Uterus (tissue), 2 donors: Measurements from ENCODE around the gene PPP2R2D.

ENCODE experiments used
- CTCF ChIP-seq, 4 experiments: fragments of 200-600 bp in 2 of 4; fragments of 450-650 bp in 2 of 4; sonication (generic) in 2 of 4; IDR thresholded peaks; one replicate each; pipeline ENCODE4 v1.5.1; 2016 to 2019; ENCODE audit warnings: antibody characterized with exemption in 4 of 4, mild to moderate bottlenecking in 2 of 4, moderate library complexity in 1 of 4
- POLR2A ChIP-seq, 2 donors: fragments of 450-650 bp; IDR thresholded peaks; one replicate each; pipeline ENCODE4 v1.6.1; 2016; ENCODE audit warnings: antibody characterized with exemption in 2 of 2, mild to moderate bottlenecking in 1 of 2, moderate library complexity in 1 of 2

GRCh38 chr10:131934769-131935168 is 34.0 kb downstream of the PPP2R2D start:
- TF ChIP-seq CTCF (IDR thresholded peaks at IDR 0.05) (no peak), POLR2A (IDR thresholded peaks at IDR 0.05) (no peak)
